Measurements from ENCODE around the gene C16orf96. TPM values are rescaled to one million over a fixed set of nuclear protein-coding genes. Genes with fewer than 3 reads are reported as not detected.

The C16orf96 gene
- total RNA-seq, 1 experiment from 2014 or later = 1.3 TPM

GRCh38 chr16:4550591-4550990 is 5.5 kb upstream of the C16orf96 start:
- ATAC-seq (no peak), DNase-seq (ENCODE audit: low spot score) (no peak)
- no peaks in the 10 kb centered on the region for H3K9me3 Mint-ChIP-seq
- no peaks in the 10 kb centered on the region for H3K4me1 Mint-ChIP-seq
- no peak overlapping the region for H3K4me3 Mint-ChIP-seq
- ChIA-PET CTCF (interaction anchor here (0.6 to 9.1 kb wide), 10 partner anchors 11 to 132 kb away, joined by 3 to 115 read pairs (median 5); partner anchors contain the start of gene CDIP1), POLR2A (no interaction called here)
- TF ChIP-seq, protein P1, sequence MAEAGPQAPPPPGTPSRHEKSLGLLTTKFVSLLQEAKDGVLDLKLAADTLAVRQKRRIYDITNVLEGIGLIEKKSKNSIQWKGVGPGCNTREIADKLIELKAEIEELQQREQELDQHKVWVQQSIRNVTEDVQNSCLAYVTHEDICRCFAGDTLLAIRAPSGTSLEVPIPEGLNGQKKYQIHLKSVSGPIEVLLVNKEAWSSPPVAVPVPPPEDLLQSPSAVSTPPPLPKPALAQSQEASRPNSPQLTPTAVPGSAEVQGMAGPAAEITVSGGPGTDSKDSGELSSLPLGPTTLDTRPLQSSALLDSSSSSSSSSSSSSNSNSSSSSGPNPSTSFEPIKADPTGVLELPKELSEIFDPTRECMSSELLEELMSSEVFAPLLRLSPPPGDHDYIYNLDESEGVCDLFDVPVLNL (CRISPR knock-in tag; IDR thresholded peaks at IDR 0.05; ENCODE audit: borderline replicate concordance, low read depth) = no peak
- TF ChIP-seq NFYB (CRISPR knock-in tag; conservative IDR thresholded peaks at IDR 0.05; ENCODE audit: low read depth) (no peak), ZNF671 (CRISPR knock-in tag; IDR thresholded peaks at IDR 0.05) (no peak), JAZF1 (CRISPR knock-in tag; IDR thresholded peaks at IDR 0.05) (no peak), GTF2I (CRISPR knock-in tag; conservative IDR thresholded peaks at IDR 0.05) (no peak), NR2C2 (CRISPR knock-in tag; IDR thresholded peaks at IDR 0.05) (no peak), MYBL2 (CRISPR knock-in tag; IDR thresholded peaks at IDR 0.05) (no peak), AFF4 (CRISPR knock-in tag; IDR thresholded peaks at IDR 0.05; ENCODE audit: borderline replicate concordance) (no peak), ZNF396 (CRISPR knock-in tag; IDR thresholded peaks at IDR 0.05; ENCODE audit: borderline replicate concordance) (no peak)
- TF ChIP-seq, protein P2, sequence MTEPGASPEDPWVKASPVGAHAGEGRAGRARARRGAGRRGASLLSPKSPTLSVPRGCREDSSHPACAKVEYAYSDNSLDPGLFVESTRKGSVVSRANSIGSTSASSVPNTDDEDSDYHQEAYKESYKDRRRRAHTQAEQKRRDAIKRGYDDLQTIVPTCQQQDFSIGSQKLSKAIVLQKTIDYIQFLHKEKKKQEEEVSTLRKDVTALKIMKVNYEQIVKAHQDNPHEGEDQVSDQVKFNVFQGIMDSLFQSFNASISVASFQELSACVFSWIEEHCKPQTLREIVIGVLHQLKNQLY (CRISPR knock-in tag; IDR thresholded peaks at IDR 0.05) = no peak
- TF ChIP-seq, protein P3, sequence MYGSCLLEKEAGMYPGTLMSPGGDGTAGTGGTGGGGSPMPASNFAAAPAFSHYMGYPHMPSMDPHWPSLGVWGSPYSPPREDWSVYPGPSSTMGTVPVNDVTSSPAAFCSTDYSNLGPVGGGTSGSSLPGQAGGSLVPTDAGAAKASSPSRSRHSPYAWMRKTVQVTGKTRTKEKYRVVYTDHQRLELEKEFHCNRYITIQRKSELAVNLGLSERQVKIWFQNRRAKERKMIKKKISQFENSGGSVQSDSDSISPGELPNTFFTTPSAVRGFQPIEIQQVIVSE (CRISPR knock-in tag; IDR thresholded peaks at IDR 0.05; ENCODE audit: borderline replicate concordance) = no peak
- TF ChIP-seq, protein P4, sequence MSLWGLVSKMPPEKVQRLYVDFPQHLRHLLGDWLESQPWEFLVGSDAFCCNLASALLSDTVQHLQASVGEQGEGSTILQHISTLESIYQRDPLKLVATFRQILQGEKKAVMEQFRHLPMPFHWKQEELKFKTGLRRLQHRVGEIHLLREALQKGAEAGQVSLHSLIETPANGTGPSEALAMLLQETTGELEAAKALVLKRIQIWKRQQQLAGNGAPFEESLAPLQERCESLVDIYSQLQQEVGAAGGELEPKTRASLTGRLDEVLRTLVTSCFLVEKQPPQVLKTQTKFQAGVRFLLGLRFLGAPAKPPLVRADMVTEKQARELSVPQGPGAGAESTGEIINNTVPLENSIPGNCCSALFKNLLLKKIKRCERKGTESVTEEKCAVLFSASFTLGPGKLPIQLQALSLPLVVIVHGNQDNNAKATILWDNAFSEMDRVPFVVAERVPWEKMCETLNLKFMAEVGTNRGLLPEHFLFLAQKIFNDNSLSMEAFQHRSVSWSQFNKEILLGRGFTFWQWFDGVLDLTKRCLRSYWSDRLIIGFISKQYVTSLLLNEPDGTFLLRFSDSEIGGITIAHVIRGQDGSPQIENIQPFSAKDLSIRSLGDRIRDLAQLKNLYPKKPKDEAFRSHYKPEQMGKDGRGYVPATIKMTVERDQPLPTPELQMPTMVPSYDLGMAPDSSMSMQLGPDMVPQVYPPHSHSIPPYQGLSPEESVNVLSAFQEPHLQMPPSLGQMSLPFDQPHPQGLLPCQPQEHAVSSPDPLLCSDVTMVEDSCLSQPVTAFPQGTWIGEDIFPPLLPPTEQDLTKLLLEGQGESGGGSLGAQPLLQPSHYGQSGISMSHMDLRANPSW (CRISPR knock-in tag; conservative IDR thresholded peaks at IDR 0.05; ENCODE audit: low read depth) = no peak
- H3K27me3 Mint-ChIP-seq (ENCODE audit: low read depth) = peaks cover 10% of the 10 kb centered on the region; the same call in 1 of the 2 replicates
- peak overlapping the region; percentile 92; the same call in 1 of the 2 replicates for H3K27ac Mint-ChIP-seq
- no peaks in the 10 kb centered on the region for H3K36me3 Mint-ChIP-seq

GRCh38 chr16:4552541-4552940 is 3.6 kb upstream of the C16orf96 start:
- ChIA-PET CTCF (interaction anchor here (0.9 to 9.1 kb wide), 5 partner anchors 9 to 41 kb away, joined by 3 to 115 read pairs (median 4); no protein-coding TSS in a partner anchor), POLR2A (interaction anchor here (1.0 kb wide), 1 partner anchor 18 kb away, joined by 3 read pairs; no protein-coding TSS in a partner anchor)
- Mint-ChIP-seq H3K4me1 (no peaks in the 10 kb centered on the region), H3K4me3 (no peak overlapping the region), H3K9me3 (no peaks in the 10 kb centered on the region), H3K27ac (no peak overlapping the region), H3K27me3 (ENCODE audit: low read depth) (peaks cover 3% of the 10 kb centered on the region; the same call in 1 of the 2 replicates), H3K36me3 (no peaks in the 10 kb centered on the region)
- DNase-seq (ENCODE audit: low spot score) = no peak
- ATAC-seq = no peak
- no peak for TF ChIP-seq KAT7 (CRISPR knock-in tag; IDR thresholded peaks at IDR 0.05; ENCODE audit: borderline replicate concordance)
- TF ChIP-seq, protein P2 (CRISPR knock-in tag; IDR thresholded peaks at IDR 0.05) = no peak
- no peak for TF ChIP-seq EMX1 (CRISPR knock-in tag; IDR thresholded peaks at IDR 0.05)
- no peak for TF ChIP-seq SP1 (CRISPR knock-in tag; conservative IDR thresholded peaks at IDR 0.05)
- TF ChIP-seq IRF1 (CRISPR knock-in tag; IDR thresholded peaks at IDR 0.05) = no peak
- TF ChIP-seq TCF7 (CRISPR knock-in tag; IDR thresholded peaks at IDR 0.05; ENCODE audit: low read depth) = no peak
- TF ChIP-seq, protein P5, sequence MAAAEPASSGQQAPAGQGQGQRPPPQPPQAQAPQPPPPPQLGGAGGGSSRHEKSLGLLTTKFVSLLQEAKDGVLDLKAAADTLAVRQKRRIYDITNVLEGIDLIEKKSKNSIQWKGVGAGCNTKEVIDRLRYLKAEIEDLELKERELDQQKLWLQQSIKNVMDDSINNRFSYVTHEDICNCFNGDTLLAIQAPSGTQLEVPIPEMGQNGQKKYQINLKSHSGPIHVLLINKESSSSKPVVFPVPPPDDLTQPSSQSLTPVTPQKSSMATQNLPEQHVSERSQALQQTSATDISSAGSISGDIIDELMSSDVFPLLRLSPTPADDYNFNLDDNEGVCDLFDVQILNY (CRISPR knock-in tag; IDR thresholded peaks at IDR 0.05) = no peak
- TF ChIP-seq CBFB (CRISPR knock-in tag; IDR thresholded peaks at IDR 0.05; ENCODE audit: low read depth) = no peak
- no peak for TF ChIP-seq ZBTB21 (CRISPR knock-in tag; IDR thresholded peaks at IDR 0.05; ENCODE audit: borderline replicate concordance)
- TF ChIP-seq ZNF219 (CRISPR knock-in tag; IDR thresholded peaks at IDR 0.05; ENCODE audit: borderline replicate concordance) = no peak
- no peak for TF ChIP-seq RORB (CRISPR knock-in tag; IDR thresholded peaks at IDR 0.05)

All from WTC11 (cell line).